IPS-15b (cell line): ENCODE data around the gene NBEA.
"Not testable (repeated sequence)": the region's sequence is repeated elsewhere in the genome, so short reads cannot be mapped to it uniquely, and the experiment has no call there.

Source experiments
- H3K27me3 ChIP-seq: one replicate; pipeline ENCODE4 v1.6.1; 2013; ENCODE audit warnings: low read length; ENCODE audit not compliant: control insufficient read depth, insufficient read depth
- H3K36me3 ChIP-seq: one replicate; pipeline ENCODE4 v1.6.1; 2013; ENCODE audit warnings: low read length; ENCODE audit not compliant: control insufficient read depth, insufficient read depth
- H3K4me1 ChIP-seq: one replicate; pipeline ENCODE4 v1.6.1; 2013; ENCODE audit warnings: mild to moderate bottlenecking, low read length; ENCODE audit not compliant: control insufficient read depth, insufficient read depth
- H3K4me3 ChIP-seq: one replicate; pipeline ENCODE4 v1.5.1; 2013; ENCODE audit warnings: low read depth, low read length
- H3K9ac ChIP-seq: one replicate; pipeline ENCODE4 v1.6.1; 2013; ENCODE audit warnings: low read depth, mild to moderate bottlenecking, low read length
- H3K9me3 ChIP-seq: one replicate; pipeline ENCODE4 v1.6.1; 2013; ENCODE audit warnings: mild to moderate bottlenecking, low read length; ENCODE audit not compliant: control insufficient read depth, insufficient read depth

Gene NBEA

DNA sequence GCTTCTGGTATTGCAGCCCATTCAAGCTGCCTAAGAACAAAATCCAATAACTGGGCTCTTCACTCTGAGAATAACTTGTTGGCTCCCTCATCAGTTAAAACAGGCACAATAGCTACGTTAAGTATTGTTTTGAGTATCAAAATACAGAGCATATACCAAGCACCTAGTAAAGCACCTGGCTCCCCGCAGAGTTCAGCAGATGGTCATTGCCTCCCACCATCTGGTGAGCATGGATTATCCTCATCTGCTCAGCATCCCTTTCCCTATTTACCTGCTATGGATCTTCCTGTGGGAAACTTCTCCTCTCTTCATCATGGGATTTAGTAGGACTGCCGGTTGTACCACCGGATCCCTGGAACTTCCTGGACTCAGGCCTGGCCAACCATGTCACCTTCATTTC lies 733.6 kb downstream of the NBEA start:
- H3K4me1 ChIP-seq: no peaks in the 10 kb centered on the region
- no peak overlapping the region for H3K9ac ChIP-seq
- no peaks in the 10 kb centered on the region for H3K27me3 ChIP-seq
- peaks cover 2% of the 10 kb centered on the region for H3K9me3 ChIP-seq
- H3K36me3 ChIP-seq: no peaks in the 10 kb centered on the region
- H3K4me3 ChIP-seq: no peak overlapping the region

DNA sequence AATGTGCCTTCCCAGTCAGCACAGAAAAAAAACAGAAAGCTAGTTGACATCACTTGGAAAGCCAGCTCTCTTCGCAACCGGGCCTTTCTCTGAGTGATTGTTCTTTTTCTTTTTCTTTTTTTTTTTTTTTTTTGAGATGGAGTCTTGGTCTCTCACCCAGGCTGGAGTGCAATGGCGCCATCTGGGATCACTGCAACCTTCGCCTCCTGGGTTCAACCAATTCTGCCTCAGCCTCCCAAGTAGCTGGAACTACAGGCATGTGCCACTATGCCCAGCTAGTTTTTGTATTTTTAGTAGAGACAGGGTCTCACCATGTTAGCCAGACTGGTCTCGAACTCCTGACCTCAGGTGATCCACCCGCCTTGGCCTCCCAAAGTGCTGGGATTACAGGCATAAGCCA lies 735.8 kb downstream of the NBEA start:
- not testable (repeated sequence) for H3K36me3 ChIP-seq

DNA sequence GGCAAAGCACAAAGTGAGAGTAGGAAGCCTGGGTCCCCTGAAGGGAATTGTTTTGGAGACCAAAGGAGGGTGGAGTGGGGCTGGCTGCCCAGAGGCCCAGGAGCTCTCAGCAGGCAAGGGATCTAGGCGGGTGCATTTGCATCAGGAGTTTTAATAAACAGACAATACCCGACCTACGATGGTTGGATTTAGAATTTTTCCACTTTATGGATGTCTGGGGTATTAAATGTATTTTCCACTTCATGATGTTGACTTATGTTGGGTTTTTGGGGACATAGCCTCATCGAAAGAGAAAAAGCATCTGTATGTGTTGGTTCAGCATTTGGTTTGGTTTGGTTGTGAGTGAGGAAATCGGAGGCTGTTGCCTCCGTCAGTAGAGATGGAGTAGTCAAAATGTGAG lies 739.6 kb downstream of the NBEA start:
- Histone ChIP-seq H3K27me3 (no peaks in the 10 kb centered on the region), H3K9me3 (peaks cover 2% of the 10 kb centered on the region), H3K36me3 (no peaks in the 10 kb centered on the region)

More for the DNA sequence above, 735.8 kb downstream of the NBEA start:
- not testable (repeated sequence) for H3K4me3 ChIP-seq, H3K4me1 ChIP-seq, H3K9me3 ChIP-seq, H3K9ac ChIP-seq, H3K27me3 ChIP-seq

DNA sequence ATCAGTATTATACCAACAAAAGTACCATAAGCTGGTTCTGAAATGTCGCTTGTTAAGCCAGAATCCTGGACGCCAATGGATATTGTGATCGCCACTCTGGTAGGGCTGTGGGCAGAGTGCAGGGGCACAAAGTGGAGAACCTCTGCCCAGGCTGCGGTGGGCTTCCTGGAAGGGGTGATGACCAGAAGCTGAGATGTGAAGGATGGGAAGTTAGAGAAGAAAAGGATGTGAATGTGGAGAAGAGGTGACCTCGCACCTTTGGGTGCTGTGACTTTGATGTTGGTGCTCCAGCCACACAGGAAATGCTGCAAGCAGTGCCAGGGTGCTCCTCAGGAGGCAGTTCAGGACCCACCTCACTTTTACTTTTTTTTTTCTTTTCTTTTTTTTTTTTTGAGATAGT lies 742.4 kb downstream of the NBEA start:
- Histone ChIP-seq H3K4me3 (no peak overlapping the region), H3K9me3 (no peaks in the 10 kb centered on the region), H3K9ac (no peak overlapping the region), H3K4me1 (no peaks in the 10 kb centered on the region), H3K36me3 (no peaks in the 10 kb centered on the region), H3K27me3 (no peaks in the 10 kb centered on the region)

More for the DNA sequence above, 739.6 kb downstream of the NBEA start:
- Histone ChIP-seq H3K4me1 (no peaks in the 10 kb centered on the region), H3K4me3 (no peak overlapping the region), H3K9ac (no peak overlapping the region)

DNA sequence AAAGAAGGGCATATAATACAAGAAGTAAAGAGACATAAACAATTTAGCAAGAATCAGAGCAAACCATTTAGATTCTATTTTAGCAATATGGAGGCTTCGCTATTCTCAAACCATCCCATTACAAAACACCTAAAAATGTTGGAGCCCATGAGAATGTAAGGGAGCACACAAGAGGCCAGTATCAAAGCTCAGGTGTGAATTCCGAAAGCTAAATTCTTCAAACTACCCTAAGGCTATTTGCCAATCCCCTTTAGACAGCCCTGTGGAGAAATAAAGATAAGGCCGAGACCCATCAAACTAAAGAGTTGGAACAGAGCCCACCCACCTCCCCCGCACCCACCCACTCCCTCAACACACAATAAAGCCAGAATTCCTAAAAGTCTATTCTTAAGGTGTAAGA lies 745.3 kb downstream of the NBEA start:
- Histone ChIP-seq H3K4me1 (no peaks in the 10 kb centered on the region), H3K4me3 (no peak overlapping the region), H3K27me3 (no peaks in the 10 kb centered on the region), H3K9ac (no peak overlapping the region), H3K9me3 (no peaks in the 10 kb centered on the region), H3K36me3 (no peaks in the 10 kb centered on the region)

DNA sequence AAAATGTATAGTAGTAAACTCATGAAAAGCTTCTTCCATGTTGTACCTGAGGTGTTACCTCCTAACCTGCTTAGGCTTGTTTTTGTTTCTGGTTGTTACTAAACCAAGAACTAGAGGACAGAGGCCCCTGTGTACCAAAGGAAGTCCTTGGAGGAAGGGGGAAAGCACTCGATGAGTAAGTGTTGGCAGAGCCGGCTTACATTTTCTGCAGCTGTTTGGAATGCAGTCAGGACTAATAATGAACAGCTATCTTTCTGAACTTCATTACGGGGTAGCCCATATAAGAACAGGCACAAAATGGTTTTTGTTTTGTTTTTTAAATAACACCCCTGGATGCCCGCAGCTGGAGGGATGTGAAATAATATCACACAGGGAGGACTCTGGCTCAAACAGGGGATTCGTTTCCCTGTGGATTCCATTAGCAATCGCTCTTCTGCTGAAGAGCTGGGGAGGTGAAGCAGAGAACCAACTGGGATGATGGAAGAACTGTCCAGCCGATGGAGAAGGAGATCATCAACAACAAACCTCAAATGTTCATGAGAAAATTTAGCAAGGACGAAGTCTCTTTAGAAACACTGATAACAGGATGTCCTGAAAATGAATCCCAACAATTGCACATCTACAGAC lies 748.6 kb downstream of the NBEA start:
- H3K4me3 ChIP-seq: no peak overlapping the region

DNA sequence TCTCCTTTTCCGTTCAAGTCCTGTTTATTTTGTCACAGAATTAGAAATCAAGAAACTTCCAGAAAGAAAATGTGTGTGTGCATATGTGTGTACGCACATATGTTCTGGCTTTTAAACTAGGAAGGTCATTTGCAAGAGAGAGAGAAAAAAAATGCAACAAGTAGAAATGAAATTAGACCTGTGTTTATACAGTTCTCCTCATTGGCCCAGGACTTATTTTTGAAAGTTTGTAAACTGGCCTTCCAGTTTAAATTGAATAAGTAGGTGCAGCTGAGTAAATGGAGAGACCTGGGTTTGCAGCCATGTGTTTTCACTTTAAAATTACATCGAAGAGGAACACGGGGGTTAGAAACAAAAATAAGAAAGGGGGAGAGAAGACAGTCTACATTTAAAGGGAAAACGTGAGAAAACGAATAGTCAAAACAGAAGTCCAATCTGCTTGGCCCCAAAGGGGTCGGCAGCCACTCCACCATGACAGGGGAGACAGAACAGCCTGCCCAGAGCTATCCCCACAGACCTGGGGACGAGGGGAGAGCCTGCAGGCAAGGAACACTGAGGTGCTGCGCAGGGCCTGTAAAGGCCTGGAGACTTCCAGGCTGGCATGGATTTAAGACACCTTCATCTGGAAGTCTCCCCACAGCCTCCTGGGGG lies 751.2 kb downstream of the NBEA start:
- Histone ChIP-seq H3K9ac (no peak overlapping the region), H3K4me1 (peaks cover 4% of the 10 kb centered on the region), H3K36me3 (no peaks in the 10 kb centered on the region), H3K9me3 (no peaks in the 10 kb centered on the region), H3K27me3 (no peaks in the 10 kb centered on the region), H3K4me3 (no peak overlapping the region)

More for the DNA sequence above, 748.6 kb downstream of the NBEA start:
- Histone ChIP-seq H3K9ac (no peak overlapping the region), H3K36me3 (no peaks in the 10 kb centered on the region), H3K27me3 (no peaks in the 10 kb centered on the region), H3K4me1 (no peaks in the 10 kb centered on the region), H3K9me3 (no peaks in the 10 kb centered on the region)

DNA sequence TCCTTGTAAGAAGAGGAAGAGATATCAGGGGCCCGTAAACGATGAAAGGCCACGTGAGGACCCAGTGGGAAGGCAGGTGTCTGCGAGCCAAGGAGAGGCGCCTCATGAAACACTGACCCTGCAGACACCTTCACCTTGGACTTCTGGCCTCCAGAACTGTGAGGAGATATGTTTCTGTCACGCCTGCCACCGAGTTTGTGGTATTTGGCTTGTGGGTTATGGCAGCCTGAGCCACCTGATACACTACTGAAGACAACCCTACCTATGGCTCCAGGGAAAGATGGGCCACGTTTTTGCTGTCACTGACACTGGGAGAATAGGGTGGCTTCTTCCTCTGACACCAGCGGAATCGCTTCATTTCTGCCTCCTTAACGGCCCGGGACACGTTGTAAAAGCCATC lies 752.0 kb downstream of the NBEA start:
- Histone ChIP-seq H3K4me1 (peaks cover 4% of the 10 kb centered on the region), H3K4me3 (no peak overlapping the region), H3K36me3 (no peaks in the 10 kb centered on the region), H3K27me3 (no peaks in the 10 kb centered on the region), H3K9ac (no peak overlapping the region), H3K9me3 (no peaks in the 10 kb centered on the region)

DNA sequence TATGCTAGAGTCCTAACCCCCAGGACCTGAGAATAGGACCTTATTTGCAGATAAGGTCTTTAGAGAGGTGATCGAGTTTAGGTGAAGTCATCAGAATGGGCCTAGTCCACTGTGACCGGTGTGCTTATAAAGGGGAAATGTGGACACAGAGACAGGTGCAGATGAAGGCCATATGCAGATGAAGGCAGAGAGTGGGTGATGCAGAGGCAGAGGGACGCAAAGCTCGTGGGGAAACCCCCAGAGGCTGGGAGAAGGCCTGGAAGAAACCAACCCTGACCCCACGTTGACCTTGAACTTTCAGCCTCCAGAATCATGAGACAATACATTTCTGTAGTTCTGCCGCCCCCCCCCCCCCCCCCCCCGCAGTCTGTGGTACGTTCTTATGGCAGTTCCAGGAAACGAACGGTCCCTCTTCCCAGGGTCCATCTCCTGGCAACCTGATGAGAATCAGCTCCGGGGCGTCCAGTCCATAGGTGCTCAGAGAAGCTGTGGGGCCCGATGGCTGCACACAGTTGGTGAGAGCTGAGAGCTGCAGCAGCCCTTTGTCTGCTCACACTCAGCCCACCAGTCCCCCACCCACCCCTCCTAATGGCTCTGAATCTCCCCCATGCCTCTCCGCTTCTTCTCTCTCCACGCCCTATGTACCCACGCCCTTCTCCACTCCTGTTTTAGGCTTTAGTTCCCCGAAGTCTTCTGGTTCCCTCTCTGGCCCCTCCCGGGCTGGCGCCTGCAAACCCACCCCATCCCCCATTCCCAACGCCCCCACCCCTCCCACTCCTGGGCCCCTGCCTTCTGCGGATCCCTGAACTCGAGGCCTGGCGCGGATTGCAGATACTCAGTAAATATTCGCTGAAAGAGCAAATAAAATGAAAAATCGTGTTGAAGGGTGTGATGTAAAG lies 752.7 kb downstream of the NBEA start:
- no peak overlapping the region for H3K9ac ChIP-seq
- H3K9me3 ChIP-seq: no peaks in the 10 kb centered on the region
- peaks cover 9% of the 10 kb centered on the region for H3K4me1 ChIP-seq
- H3K4me3 ChIP-seq: no peak overlapping the region
- no peaks in the 10 kb centered on the region for H3K27me3 ChIP-seq
- H3K36me3 ChIP-seq: no peaks in the 10 kb centered on the region

DNA sequence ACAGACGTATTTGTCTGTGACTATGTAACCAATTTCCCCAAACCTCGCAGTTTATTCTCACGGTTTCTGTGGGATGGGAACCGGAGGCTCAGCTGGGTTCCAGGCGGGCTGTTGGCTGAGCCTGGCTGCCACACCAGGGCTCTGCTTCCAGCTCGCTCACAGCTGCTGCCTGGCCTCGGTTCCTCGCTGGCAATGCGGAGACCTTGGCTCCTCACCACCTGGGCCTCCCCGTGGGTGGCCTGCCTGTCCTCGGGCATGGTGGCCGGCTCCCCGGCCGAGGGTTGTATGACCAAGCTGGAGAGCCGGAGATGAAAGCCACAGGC lies 753.3 kb downstream of the NBEA start:
- H3K27me3 ChIP-seq: no peaks in the 10 kb centered on the region
- H3K9me3 ChIP-seq: no peaks in the 10 kb centered on the region
- no peak overlapping the region for H3K4me3 ChIP-seq
- H3K4me1 ChIP-seq: peaks cover 11% of the 10 kb centered on the region
- H3K9ac ChIP-seq: no peak overlapping the region
- H3K36me3 ChIP-seq: no peaks in the 10 kb centered on the region

DNA sequence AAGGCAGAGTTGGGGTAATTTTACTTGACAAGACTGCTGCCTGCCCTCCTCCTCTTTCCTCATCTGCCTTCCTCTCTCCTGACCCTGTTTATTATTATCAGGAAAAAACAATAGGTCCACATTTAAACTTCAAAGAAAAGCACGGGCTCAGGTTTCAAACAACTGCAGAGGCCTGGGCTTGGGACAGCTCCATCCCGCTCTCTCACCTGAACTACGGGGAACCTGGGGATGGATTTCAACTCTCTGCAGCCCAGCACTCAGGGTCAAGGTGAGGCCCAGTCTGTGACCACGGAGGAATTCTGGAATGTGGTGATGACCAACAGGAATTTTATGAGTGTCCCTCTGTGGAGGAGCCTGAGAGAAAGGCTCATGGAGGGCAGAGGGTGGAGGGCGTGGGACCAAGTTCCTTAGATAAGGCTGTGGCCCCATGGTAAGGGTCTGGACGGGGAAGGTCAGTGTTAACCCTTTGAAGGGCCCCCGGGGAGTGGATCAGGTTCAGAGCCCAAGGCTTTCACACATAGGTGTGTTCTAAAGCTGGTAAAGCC lies 755.2 kb downstream of the NBEA start:
- Histone ChIP-seq H3K4me3 (no peak overlapping the region), H3K9ac (no peak overlapping the region), H3K9me3 (no peaks in the 10 kb centered on the region), H3K27me3 (no peaks in the 10 kb centered on the region), H3K4me1 (peaks cover 11% of the 10 kb centered on the region), H3K36me3 (no peaks in the 10 kb centered on the region)
